Measurements from ENCODE around the gene COASY.
A peak's percentile ranks its signal among the peaks of the same experiment; 100 is the strongest.

DNA sequence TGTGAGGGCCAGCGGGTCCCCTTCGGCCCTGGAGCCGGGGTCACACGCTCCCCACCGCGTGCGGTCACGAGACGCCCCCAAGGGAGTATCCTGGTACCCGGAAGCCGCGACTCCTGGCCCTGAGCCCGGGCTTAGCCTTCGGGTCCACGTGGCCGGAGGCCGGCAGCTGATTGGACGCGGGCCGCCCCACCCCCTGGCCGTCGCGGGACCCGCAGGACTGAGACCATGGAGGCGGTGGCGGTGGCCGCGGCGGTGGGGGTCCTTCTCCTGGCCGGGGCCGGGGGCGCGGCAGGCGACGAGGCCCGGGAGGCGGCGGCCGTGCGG, 25.9 kb upstream of the COASY start, which contains the start of gene NAGLU:
- TF ChIP-seq MYBL2 (CRISPR knock-in tag; IDR thresholded peaks at IDR 0.05) (no peak), ZBTB21 (CRISPR knock-in tag; IDR thresholded peaks at IDR 0.05; ENCODE audit: borderline replicate concordance) (no peak), NR3C1 (CRISPR knock-in tag; conservative IDR thresholded peaks at IDR 0.05; ENCODE audit: low read depth) (no peak), ZNF423 (CRISPR knock-in tag; IDR thresholded peaks at IDR 0.05) (no peak), ZNF121 (CRISPR knock-in tag; IDR thresholded peaks at IDR 0.05) (no peak), JUN (CRISPR knock-in tag; IDR thresholded peaks at IDR 0.05) (no peak), NFYB (CRISPR knock-in tag; conservative IDR thresholded peaks at IDR 0.05; ENCODE audit: low read depth) (peak; percentile 83)
- TF ChIP-seq, protein P1, sequence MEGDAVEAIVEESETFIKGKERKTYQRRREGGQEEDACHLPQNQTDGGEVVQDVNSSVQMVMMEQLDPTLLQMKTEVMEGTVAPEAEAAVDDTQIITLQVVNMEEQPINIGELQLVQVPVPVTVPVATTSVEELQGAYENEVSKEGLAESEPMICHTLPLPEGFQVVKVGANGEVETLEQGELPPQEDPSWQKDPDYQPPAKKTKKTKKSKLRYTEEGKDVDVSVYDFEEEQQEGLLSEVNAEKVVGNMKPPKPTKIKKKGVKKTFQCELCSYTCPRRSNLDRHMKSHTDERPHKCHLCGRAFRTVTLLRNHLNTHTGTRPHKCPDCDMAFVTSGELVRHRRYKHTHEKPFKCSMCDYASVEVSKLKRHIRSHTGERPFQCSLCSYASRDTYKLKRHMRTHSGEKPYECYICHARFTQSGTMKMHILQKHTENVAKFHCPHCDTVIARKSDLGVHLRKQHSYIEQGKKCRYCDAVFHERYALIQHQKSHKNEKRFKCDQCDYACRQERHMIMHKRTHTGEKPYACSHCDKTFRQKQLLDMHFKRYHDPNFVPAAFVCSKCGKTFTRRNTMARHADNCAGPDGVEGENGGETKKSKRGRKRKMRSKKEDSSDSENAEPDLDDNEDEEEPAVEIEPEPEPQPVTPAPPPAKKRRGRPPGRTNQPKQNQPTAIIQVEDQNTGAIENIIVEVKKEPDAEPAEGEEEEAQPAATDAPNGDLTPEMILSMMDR (IDR thresholded peaks at IDR 0.05): no peak
- TF ChIP-seq, protein P2, sequence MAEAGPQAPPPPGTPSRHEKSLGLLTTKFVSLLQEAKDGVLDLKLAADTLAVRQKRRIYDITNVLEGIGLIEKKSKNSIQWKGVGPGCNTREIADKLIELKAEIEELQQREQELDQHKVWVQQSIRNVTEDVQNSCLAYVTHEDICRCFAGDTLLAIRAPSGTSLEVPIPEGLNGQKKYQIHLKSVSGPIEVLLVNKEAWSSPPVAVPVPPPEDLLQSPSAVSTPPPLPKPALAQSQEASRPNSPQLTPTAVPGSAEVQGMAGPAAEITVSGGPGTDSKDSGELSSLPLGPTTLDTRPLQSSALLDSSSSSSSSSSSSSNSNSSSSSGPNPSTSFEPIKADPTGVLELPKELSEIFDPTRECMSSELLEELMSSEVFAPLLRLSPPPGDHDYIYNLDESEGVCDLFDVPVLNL (CRISPR knock-in tag; IDR thresholded peaks at IDR 0.05; ENCODE audit: borderline replicate concordance, low read depth): no peak
- TF ChIP-seq, protein P3, sequence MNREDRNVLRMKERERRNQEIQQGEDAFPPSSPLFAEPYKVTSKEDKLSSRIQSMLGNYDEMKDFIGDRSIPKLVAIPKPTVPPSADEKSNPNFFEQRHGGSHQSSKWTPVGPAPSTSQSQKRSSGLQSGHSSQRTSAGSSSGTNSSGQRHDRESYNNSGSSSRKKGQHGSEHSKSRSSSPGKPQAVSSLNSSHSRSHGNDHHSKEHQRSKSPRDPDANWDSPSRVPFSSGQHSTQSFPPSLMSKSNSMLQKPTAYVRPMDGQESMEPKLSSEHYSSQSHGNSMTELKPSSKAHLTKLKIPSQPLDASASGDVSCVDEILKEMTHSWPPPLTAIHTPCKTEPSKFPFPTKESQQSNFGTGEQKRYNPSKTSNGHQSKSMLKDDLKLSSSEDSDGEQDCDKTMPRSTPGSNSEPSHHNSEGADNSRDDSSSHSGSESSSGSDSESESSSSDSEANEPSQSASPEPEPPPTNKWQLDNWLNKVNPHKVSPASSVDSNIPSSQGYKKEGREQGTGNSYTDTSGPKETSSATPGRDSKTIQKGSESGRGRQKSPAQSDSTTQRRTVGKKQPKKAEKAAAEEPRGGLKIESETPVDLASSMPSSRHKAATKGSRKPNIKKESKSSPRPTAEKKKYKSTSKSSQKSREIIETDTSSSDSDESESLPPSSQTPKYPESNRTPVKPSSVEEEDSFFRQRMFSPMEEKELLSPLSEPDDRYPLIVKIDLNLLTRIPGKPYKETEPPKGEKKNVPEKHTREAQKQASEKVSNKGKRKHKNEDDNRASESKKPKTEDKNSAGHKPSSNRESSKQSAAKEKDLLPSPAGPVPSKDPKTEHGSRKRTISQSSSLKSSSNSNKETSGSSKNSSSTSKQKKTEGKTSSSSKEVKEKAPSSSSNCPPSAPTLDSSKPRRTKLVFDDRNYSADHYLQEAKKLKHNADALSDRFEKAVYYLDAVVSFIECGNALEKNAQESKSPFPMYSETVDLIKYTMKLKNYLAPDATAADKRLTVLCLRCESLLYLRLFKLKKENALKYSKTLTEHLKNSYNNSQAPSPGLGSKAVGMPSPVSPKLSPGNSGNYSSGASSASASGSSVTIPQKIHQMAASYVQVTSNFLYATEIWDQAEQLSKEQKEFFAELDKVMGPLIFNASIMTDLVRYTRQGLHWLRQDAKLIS (CRISPR knock-in tag; IDR thresholded peaks at IDR 0.05; ENCODE audit: borderline replicate concordance): no peak
- TF ChIP-seq, protein P4, sequence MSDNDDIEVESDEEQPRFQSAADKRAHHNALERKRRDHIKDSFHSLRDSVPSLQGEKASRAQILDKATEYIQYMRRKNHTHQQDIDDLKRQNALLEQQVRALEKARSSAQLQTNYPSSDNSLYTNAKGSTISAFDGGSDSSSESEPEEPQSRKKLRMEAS (CRISPR knock-in tag; IDR thresholded peaks at IDR 0.05): peak; percentile 58
- TF ChIP-seq, protein P5, sequence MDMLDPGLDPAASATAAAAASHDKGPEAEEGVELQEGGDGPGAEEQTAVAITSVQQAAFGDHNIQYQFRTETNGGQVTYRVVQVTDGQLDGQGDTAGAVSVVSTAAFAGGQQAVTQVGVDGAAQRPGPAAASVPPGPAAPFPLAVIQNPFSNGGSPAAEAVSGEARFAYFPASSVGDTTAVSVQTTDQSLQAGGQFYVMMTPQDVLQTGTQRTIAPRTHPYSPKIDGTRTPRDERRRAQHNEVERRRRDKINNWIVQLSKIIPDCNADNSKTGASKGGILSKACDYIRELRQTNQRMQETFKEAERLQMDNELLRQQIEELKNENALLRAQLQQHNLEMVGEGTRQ (CRISPR knock-in tag; IDR thresholded peaks at IDR 0.05): peak; percentile 97
- TF ChIP-seq, protein P6, sequence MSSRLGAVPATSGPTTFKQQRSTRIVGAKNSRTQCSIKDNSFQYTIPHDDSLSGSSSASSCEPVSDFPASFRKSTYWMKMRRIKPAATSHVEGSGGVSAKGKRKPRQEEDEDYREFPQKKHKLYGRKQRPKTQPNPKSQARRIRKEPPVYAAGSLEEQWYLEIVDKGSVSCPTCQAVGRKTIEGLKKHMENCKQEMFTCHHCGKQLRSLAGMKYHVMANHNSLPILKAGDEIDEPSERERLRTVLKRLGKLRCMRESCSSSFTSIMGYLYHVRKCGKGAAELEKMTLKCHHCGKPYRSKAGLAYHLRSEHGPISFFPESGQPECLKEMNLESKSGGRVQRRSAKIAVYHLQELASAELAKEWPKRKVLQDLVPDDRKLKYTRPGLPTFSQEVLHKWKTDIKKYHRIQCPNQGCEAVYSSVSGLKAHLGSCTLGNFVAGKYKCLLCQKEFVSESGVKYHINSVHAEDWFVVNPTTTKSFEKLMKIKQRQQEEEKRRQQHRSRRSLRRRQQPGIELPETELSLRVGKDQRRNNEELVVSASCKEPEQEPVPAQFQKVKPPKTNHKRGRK (CRISPR knock-in tag; IDR thresholded peaks at IDR 0.05; ENCODE audit: borderline replicate concordance): no peak

Measured in WTC11 (cell line).